OCI-LY1 (cell line): ENCODE results near the gene MMP2.

ENCODE experiments used
- H2AFZ ChIP-seq: fragments of 200-600 bp; sonication (generic), shearing (Covaris generic); 2 replicates; pipeline ENCODE4 v1.6.0; 2014; ENCODE audit warnings: antibody characterized with exemption, mild to moderate bottlenecking, low read length
- H3F3A ChIP-seq: fragments of 200-600 bp; sonication (generic), shearing (Covaris generic); 2 replicates; pipeline ENCODE4 v1.6.0; 2014; ENCODE audit warnings: mild to moderate bottlenecking, antibody characterized with exemption, low read length, moderate library complexity; ENCODE audit not compliant: insufficient read depth
- H3K27ac ChIP-seq: fragments of 200-600 bp; sonication (generic); 2 replicates; pipeline ENCODE4 v1.5.1; 2014; ENCODE audit warnings: low read length, mixed run types, mild to moderate bottlenecking, low read depth; ENCODE audit not compliant: poor library complexity, severe bottlenecking
- H3K27me3 ChIP-seq: fragments of 200-600 bp; sonication (generic); 2 replicates; pipeline ENCODE4 v1.6.0; 2014; ENCODE audit warnings: antibody characterized with exemption, mild to moderate bottlenecking, low read length, moderate library complexity; ENCODE audit not compliant: insufficient read depth
- H3K36me3 ChIP-seq: fragments of 200-600 bp; sonication (generic); 2 replicates; pipeline ENCODE4 v1.6.1; 2014; ENCODE audit warnings: mild to moderate bottlenecking, antibody characterized with exemption, low read length, moderate library complexity, mixed read lengths; ENCODE audit not compliant: insufficient read depth
- H3K4me1 ChIP-seq: fragments of 200-600 bp; sonication (generic); 2 replicates; pipeline ENCODE4 v1.5.1; 2014; ENCODE audit warnings: mild to moderate bottlenecking, low read length, moderate library complexity; ENCODE audit not compliant: insufficient read depth, severe bottlenecking
- H3K4me2 ChIP-seq: fragments of 200-600 bp; sonication (generic), shearing (Covaris generic); 2 replicates; pipeline ENCODE4 v1.6.1; 2014; ENCODE audit warnings: low read length
- H3K4me3 ChIP-seq: fragments of 200-600 bp; sonication (generic); 2 replicates; pipeline ENCODE4 v1.5.1; 2014; ENCODE audit warnings: low read length, low read depth, mild to moderate bottlenecking, mixed read lengths; ENCODE audit not compliant: poor library complexity, severe bottlenecking
- H3K79me2 ChIP-seq: fragments of 200-600 bp; shearing (Covaris generic); 2 replicates; pipeline ENCODE4 v1.6.1; 2016; ENCODE audit warnings: mixed run types, low read length, mixed read lengths; ENCODE audit not compliant: insufficient read depth
- H3K9ac ChIP-seq: fragments of 200-600 bp; sonication (generic), shearing (Covaris generic); 2 replicates; pipeline ENCODE4 v1.6.1; 2014; ENCODE audit warnings: mild to moderate bottlenecking, low read length, mixed read lengths
- H3K9me2 ChIP-seq: fragments of 200-600 bp; sonication (generic), shearing (Covaris generic); 2 replicates; pipeline ENCODE4 v1.6.1; 2014; ENCODE audit warnings: low read depth, mild to moderate bottlenecking, low read length, mixed read lengths
- H3K9me3 ChIP-seq: fragments of 200-600 bp; shearing (Covaris generic); 2 replicates; pipeline ENCODE4 v1.6.1; 2014; ENCODE audit warnings: low read length, mixed read lengths
- H4K20me1 ChIP-seq: fragments of 200-600 bp; sonication (generic), shearing (Covaris generic); 2 replicates; pipeline ENCODE4 v1.6.0; 2016; ENCODE audit warnings: mild to moderate bottlenecking, low read length; ENCODE audit not compliant: insufficient read depth
- CTCF ChIP-seq: fragments of 200-600 bp; sonication (generic), shearing (Covaris generic); IDR thresholded peaks from 2 replicates; pipeline ENCODE4 v1.5.1; 2017; ENCODE audit warnings: mild to moderate bottlenecking, antibody characterized with exemption, low read length, moderate library complexity, mixed read lengths
- EZH2 ChIP-seq: fragments of 200-600 bp; sonication (generic), shearing (Covaris generic); IDR thresholded peaks from 2 replicates; pipeline ENCODE4 v1.8.0; 2017; ENCODE audit warnings: borderline replicate concordance, mixed run types, mild to moderate bottlenecking, antibody characterized with exemption, low read length, moderate library complexity, mixed read lengths

MMP2 gene

GRCh38 chr16:55555436-55555835, 76.4 kb downstream of the MMP2 start:
- H3K36me3 ChIP-seq = no peaks in the 10 kb centered on the region
- TF ChIP-seq EZH2 (no peak), CTCF (no peak)
- no peaks in the 10 kb centered on the region for H3K9me3 ChIP-seq
- no peak overlapping the region for H3K9ac ChIP-seq
- no peaks in the 10 kb centered on the region for H3K79me2 ChIP-seq
- no peak overlapping the region for H3K27ac ChIP-seq
- no peaks in the 10 kb centered on the region for H3K27me3 ChIP-seq
- no peaks in the 10 kb centered on the region for H4K20me1 ChIP-seq
- H3F3A ChIP-seq = no peaks in the 10 kb centered on the region
- no peaks in the 10 kb centered on the region for H3K4me1 ChIP-seq
- no peak overlapping the region for H3K4me3 ChIP-seq
- no peak overlapping the region for H3K4me2 ChIP-seq
- no peak overlapping the region for H2AFZ ChIP-seq
- no peaks in the 10 kb centered on the region for H3K9me2 ChIP-seq
